Ishikawa (cell line): Measurements from ENCODE around the gene LGR6.

Experiments
- CREB1 ChIP-seq: IDR thresholded peaks from 2 replicates; pipeline ENCODE4 v1.6.1; 2012; ENCODE audit warnings: low read depth
- EGR1 ChIP-seq: IDR thresholded peaks from 2 replicates; pipeline ENCODE4 v1.6.1; 2012
- EP300 ChIP-seq: IDR thresholded peaks from 2 replicates; pipeline ENCODE4 v1.6.1; 2012; ENCODE audit warnings: borderline replicate concordance
- NFIC ChIP-seq: IDR thresholded peaks from 2 replicates; pipeline ENCODE4 v1.6.1; 2012
- TAF1 ChIP-seq: IDR thresholded peaks from 2 replicates; pipeline ENCODE4 v1.6.1; 2012; ENCODE audit warnings: low read depth, mild to moderate bottlenecking
- YY1 ChIP-seq: IDR thresholded peaks from 2 replicates; pipeline ENCODE4 v1.6.1; 2012; ENCODE audit warnings: low read depth
- TF ChIP-seq, protein P1 (sequence below): IDR thresholded peaks from 2 replicates; pipeline ENCODE4 v1.6.1; 2012; ENCODE audit warnings: low read depth, mild to moderate bottlenecking

GRCh38 chr1:202317941-202318925 is 124.6 kb downstream of the LGR6 start:
- TF ChIP-seq YY1 (no peak), TAF1 (no peak), EGR1 (no peak), NFIC (no peak), EP300 (no peak), CREB1 (no peak)
- TF ChIP-seq, protein P1, sequence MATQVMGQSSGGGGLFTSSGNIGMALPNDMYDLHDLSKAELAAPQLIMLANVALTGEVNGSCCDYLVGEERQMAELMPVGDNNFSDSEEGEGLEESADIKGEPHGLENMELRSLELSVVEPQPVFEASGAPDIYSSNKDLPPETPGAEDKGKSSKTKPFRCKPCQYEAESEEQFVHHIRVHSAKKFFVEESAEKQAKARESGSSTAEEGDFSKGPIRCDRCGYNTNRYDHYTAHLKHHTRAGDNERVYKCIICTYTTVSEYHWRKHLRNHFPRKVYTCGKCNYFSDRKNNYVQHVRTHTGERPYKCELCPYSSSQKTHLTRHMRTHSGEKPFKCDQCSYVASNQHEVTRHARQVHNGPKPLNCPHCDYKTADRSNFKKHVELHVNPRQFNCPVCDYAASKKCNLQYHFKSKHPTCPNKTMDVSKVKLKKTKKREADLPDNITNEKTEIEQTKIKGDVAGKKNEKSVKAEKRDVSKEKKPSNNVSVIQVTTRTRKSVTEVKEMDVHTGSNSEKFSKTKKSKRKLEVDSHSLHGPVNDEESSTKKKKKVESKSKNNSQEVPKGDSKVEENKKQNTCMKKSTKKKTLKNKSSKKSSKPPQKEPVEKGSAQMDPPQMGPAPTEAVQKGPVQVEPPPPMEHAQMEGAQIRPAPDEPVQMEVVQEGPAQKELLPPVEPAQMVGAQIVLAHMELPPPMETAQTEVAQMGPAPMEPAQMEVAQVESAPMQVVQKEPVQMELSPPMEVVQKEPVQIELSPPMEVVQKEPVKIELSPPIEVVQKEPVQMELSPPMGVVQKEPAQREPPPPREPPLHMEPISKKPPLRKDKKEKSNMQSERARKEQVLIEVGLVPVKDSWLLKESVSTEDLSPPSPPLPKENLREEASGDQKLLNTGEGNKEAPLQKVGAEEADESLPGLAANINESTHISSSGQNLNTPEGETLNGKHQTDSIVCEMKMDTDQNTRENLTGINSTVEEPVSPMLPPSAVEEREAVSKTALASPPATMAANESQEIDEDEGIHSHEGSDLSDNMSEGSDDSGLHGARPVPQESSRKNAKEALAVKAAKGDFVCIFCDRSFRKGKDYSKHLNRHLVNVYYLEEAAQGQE: no peak
